ENCODE results near the gene GFPT1. TPM values are rescaled to one million over a fixed set of nuclear protein-coding genes. Genes with fewer than 3 reads are reported as not detected.
"Not testable (repeated sequence)": the region's sequence is repeated elsewhere in the genome, so short reads cannot be mapped to it uniquely, and the experiment has no call there.

The GFPT1 gene
- total RNA-seq (8.8 TPM), polyA plus RNA-seq (7.0 TPM)
- long read RNA-seq, donor 1: 0 reads
- long read RNA-seq, donor 2, full-length matches to known transcripts: 7 of 7 reads
- long read RNA-seq, donor 2, partial matches to known transcripts: 0 of 7 reads
- long read RNA-seq, donor 2, other reads (novel, unspliced or antisense): 0 of 7 reads
- long read RNA-seq, donor 3, full-length matches to known transcripts: 5 of 5 reads
- long read RNA-seq, donor 3, partial matches to known transcripts: 0 of 5 reads
- long read RNA-seq, donor 3, other reads (novel, unspliced or antisense): 0 of 5 reads
- long read RNA-seq, donor 4, full-length matches to known transcripts: 2 of 2 reads
- long read RNA-seq, donor 4, partial matches to known transcripts: 0 of 2 reads
- long read RNA-seq, donor 4, other reads (novel, unspliced or antisense): 0 of 2 reads
- long read RNA-seq, donor 5, full-length matches to known transcripts: 6 of 16 reads
- long read RNA-seq, donor 5, partial matches to known transcripts: 10 of 16 reads
- long read RNA-seq, donor 5, other reads (novel, unspliced or antisense): 0 of 16 reads
- long read RNA-seq, donor 6, full-length matches to known transcripts: 5 of 5 reads
- long read RNA-seq, donor 6, partial matches to known transcripts: 0 of 5 reads
- long read RNA-seq, donor 6, other reads (novel, unspliced or antisense): 0 of 5 reads
- long read RNA-seq, donor 7, full-length matches to known transcripts: 2 of 2 reads
- long read RNA-seq, donor 7, partial matches to known transcripts: 0 of 2 reads
- long read RNA-seq, donor 7, other reads (novel, unspliced or antisense): 0 of 2 reads
- long read RNA-seq, donor 8, full-length matches to known transcripts: 2 of 2 reads
- long read RNA-seq, donor 8, partial matches to known transcripts: 0 of 2 reads
- long read RNA-seq, donor 8, other reads (novel, unspliced or antisense): 0 of 2 reads
- long read RNA-seq, donor 9, full-length matches to known transcripts: 4 of 4 reads
- long read RNA-seq, donor 9, partial matches to known transcripts: 0 of 4 reads
- long read RNA-seq, donor 9, other reads (novel, unspliced or antisense): 0 of 4 reads
- long read RNA-seq, donor 10, full-length matches to known transcripts: 6 of 6 reads
- long read RNA-seq, donor 10, partial matches to known transcripts: 0 of 6 reads
- long read RNA-seq, donor 10, other reads (novel, unspliced or antisense): 0 of 6 reads

DNA sequence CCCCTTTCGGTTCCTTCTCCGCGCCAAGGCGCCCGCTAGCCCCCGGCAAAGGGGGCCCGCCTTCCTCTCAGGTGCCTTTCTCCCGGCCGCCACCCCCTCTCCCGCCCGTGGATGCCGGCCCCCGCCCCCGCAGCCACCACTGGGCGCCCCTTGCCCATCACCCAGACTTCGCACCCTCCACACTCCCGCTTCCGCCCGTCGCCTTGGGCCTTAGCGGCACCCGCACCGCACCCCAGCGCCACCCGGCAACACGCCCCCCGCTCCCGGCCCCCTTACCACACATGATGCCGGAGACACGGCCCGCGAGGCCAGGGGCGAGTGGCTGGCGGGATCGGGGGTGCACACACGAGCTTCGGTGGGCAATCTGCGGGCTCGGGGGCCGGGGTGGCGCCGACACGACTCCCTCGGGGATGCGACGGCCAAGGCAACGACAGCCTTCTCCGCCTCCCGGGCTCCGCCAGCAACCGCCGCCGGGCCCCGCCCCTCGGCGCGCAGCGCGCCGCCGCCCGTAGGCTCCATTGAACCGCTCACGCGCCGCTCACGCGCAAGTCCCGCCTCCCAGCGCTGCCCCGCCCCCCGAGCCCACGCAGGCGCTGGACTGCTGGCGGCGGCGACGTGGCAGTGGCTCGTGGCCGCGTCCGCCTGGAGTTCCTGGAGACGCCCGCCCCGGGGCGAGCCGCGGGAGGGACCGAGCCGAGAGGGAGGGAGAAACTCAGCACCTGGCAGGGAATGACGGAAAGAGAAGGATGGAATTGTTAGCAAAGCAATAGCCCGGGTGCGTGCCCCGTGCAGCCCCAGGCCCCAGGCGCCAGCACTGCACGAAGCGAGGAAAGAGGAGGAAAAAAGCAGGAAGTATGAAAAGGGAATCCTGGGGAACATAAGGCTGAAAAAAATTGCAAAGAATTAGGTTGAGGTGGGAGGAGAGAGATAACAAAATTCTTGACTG, at the start of gene GFPT1:
Gene GFPT1 (minus strand): TSS at position 439 of the 946 bp plus-strand sequence. CDS start 156 bp downstream, at position 283.
- no peaks in the 10 kb centered on the region for H3K27me3 ChIP-seq (ENCODE audit: control insufficient read depth in 2 of 2, insufficient read depth in 1 of 2, low read length in 1 of 2)
- peaks cover 0 to 2% of the 10 kb centered on the region in 2 donors for H3K36me3 ChIP-seq (ENCODE audit: control insufficient read depth in 2 of 2, insufficient read depth in 2 of 2, low read length in 1 of 2)
- peak; percentile 62 to 95 (median 88) for DNase-seq (ENCODE audit: low read depth in 6 of 9, low spot score in 9 of 9)
- under 1% methylated on average over 97 of the region's 97 CpGs for WGBS
- no peaks in the 10 kb centered on the region for H3K9me3 ChIP-seq (ENCODE audit: control insufficient read depth in 2 of 2, insufficient read depth in 1 of 2, low read length in 1 of 2)
- H3K27ac ChIP-seq (ENCODE audit: low read depth in 1 of 2, low read length in 1 of 2): peak within 1 kb of the TSS; percentile 78 to 87
- peaks cover 3 to 5% of the 10 kb centered on the region in 2 donors for H3K4me1 ChIP-seq (ENCODE audit: control insufficient read depth in 2 of 2, insufficient read depth in 2 of 2, low read length in 2 of 2)
- peak within 1 kb of the TSS; percentile 71 to 91 for H3K4me3 ChIP-seq (ENCODE audit: low read length in 2 of 2)

DNA sequence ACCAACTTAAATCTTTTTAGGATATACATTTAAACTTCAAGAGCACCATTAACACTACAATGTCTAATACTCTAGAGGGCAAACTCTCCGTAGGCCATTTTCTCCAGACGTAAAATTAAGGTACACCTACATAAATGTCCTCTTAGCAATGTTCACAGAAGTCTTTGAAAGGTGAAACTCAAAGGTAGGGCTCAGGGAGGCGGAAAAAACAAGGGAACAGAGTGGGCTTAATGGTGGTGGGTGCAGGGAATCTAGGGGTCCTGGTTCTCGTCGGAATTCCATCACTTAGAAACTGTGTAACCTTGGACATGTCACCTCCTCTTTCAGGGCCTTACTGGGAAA, 49.5 kb upstream of the GFPT1 start:
- DNase-seq (ENCODE audit: low read depth in 6 of 9, low spot score in 9 of 9): no peak
- 9% methylated on average over 5 of the region's 5 CpGs for WGBS
- H3K4me1 ChIP-seq (ENCODE audit: control insufficient read depth in 2 of 2, insufficient read depth in 2 of 2, low read length in 2 of 2): peaks cover 4 to 9% of the 10 kb centered on the region in 2 donors
- no peaks in the 10 kb centered on the region for H3K9me3 ChIP-seq (ENCODE audit: control insufficient read depth in 2 of 2, insufficient read depth in 1 of 2, low read length in 1 of 2)
- H3K27ac ChIP-seq (ENCODE audit: low read depth in 1 of 2, low read length in 1 of 2): peak overlapping the region; percentile 88 to 93
- H3K36me3 ChIP-seq (ENCODE audit: control insufficient read depth in 2 of 2, insufficient read depth in 2 of 2, low read length in 1 of 2): no peaks in the 10 kb centered on the region
- no peaks in the 10 kb centered on the region for H3K27me3 ChIP-seq (ENCODE audit: control insufficient read depth in 2 of 2, insufficient read depth in 1 of 2, low read length in 1 of 2)
- peak overlapping the region; percentile 65 to 73 for H3K4me3 ChIP-seq (ENCODE audit: low read length in 2 of 2)

DNA sequence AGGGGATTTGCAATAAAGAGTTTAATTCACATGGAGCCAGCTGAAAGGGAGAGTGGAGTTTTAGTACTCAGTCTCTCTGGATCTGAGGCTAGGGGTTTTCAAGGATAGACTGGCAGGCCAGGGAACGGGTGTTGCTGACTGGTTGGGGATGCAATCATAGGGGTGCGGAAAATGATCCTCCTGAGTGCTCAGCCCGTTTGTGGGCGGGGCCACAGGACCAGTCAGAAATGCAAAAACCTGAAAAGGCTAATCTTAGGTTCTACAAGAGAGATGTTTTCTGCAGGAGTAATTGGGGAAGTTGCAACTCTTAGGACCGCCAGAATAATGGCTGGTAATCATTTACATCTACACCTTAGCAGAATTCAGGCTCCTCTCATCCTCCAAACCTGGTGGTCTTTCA, 47.7 kb upstream of the GFPT1 start:
- DNase-seq (ENCODE audit: low read depth in 6 of 9, low spot score in 9 of 9): no peak
- H3K9me3 ChIP-seq (ENCODE audit: control insufficient read depth in 2 of 2, insufficient read depth in 1 of 2, low read length in 1 of 2): no peaks in the 10 kb centered on the region
- H3K27me3 ChIP-seq (ENCODE audit: control insufficient read depth in 2 of 2, insufficient read depth in 1 of 2, low read length in 1 of 2): no peaks in the 10 kb centered on the region
- WGBS: 86% methylated on average over 5 of the region's 5 CpGs
- H3K36me3 ChIP-seq (ENCODE audit: control insufficient read depth in 2 of 2, insufficient read depth in 2 of 2, low read length in 1 of 2): peaks cover 0 to 6% of the 10 kb centered on the region in 2 donors
- no peak overlapping the region for H3K4me3 ChIP-seq (ENCODE audit: low read length in 2 of 2)
- H3K27ac ChIP-seq (ENCODE audit: low read depth in 1 of 2, low read length in 1 of 2): no peak overlapping the region
- H3K4me1 ChIP-seq (ENCODE audit: control insufficient read depth in 2 of 2, insufficient read depth in 2 of 2, low read length in 2 of 2): peaks cover 4 to 9% of the 10 kb centered on the region in 2 donors

GRCh38 chr2:69429491-69430183, 42.6 kb upstream of the GFPT1 start:
- no peaks in the 10 kb centered on the region for H3K4me1 ChIP-seq (ENCODE audit: control insufficient read depth in 2 of 2, insufficient read depth in 2 of 2, low read length in 2 of 2)
- H3K9me3 ChIP-seq (ENCODE audit: control insufficient read depth in 2 of 2, insufficient read depth in 1 of 2, low read length in 1 of 2): no peaks in the 10 kb centered on the region
- H3K27ac ChIP-seq (ENCODE audit: low read depth in 1 of 2, low read length in 1 of 2): no peak overlapping the region
- WGBS: 99% methylated on average over 6 of the region's 6 CpGs
- no peaks in the 10 kb centered on the region for H3K27me3 ChIP-seq (ENCODE audit: control insufficient read depth in 2 of 2, insufficient read depth in 1 of 2, low read length in 1 of 2)
- peaks cover 8 to 9% of the 10 kb centered on the region in 2 donors for H3K36me3 ChIP-seq (ENCODE audit: control insufficient read depth in 2 of 2, insufficient read depth in 2 of 2, low read length in 1 of 2)
- no peak overlapping the region for H3K4me3 ChIP-seq (ENCODE audit: low read length in 2 of 2)
- DNase-seq (ENCODE audit: low read depth in 6 of 9, low spot score in 9 of 9): no peak

DNA sequence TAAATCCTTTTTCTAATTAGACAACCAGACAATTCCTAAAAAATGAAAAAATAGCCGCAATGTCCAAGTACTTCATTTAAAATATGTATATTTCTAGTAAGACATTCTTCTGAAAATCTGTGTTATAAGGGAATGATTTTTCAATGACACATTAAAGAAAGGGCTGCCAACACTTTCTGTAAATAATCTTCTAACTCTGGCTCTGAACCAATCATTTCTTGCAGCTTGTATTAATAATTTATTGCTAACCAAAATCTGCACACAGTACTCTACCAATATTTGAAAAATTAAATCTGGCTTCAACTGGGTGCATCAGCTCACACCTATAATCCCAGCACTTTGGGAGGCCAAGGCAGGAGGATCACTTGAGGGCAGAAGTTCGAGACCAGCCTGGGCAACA, 42.0 kb upstream of the GFPT1 start:
- WGBS: 99% methylated on average over 2 of the region's 2 CpGs
- DNase-seq (ENCODE audit: low read depth in 6 of 9, low spot score in 9 of 9): no peak

GRCh38 chr2:69424419-69424818, 37.4 kb upstream of the GFPT1 start:
- no peak for DNase-seq (ENCODE audit: low read depth in 6 of 9, low spot score in 9 of 9)
- H3K27me3 ChIP-seq (ENCODE audit: control insufficient read depth in 2 of 2, insufficient read depth in 1 of 2, low read length in 1 of 2): no peaks in the 10 kb centered on the region
- no peak overlapping the region for H3K27ac ChIP-seq (ENCODE audit: low read depth in 1 of 2, low read length in 1 of 2)
- WGBS: 97% methylated on average over 2 of the region's 2 CpGs
- no peaks in the 10 kb centered on the region for H3K9me3 ChIP-seq (ENCODE audit: control insufficient read depth in 2 of 2, insufficient read depth in 1 of 2, low read length in 1 of 2)
- H3K4me3 ChIP-seq (ENCODE audit: low read length in 2 of 2): no peak overlapping the region
- H3K36me3 ChIP-seq (ENCODE audit: control insufficient read depth in 2 of 2, insufficient read depth in 2 of 2, low read length in 1 of 2): peaks cover 9 to 10% of the 10 kb centered on the region in 2 donors
- H3K4me1 ChIP-seq (ENCODE audit: control insufficient read depth in 2 of 2, insufficient read depth in 2 of 2, low read length in 2 of 2): no peaks in the 10 kb centered on the region

More for the DNA sequence above, 42.0 kb upstream of the GFPT1 start:
- H3K4me3 ChIP-seq (ENCODE audit: low read length in 2 of 2): no peak overlapping the region
- no peaks in the 10 kb centered on the region for H3K4me1 ChIP-seq (ENCODE audit: control insufficient read depth in 2 of 2, insufficient read depth in 2 of 2, low read length in 2 of 2)
- no peak overlapping the region for H3K27ac ChIP-seq (ENCODE audit: low read depth in 1 of 2, low read length in 1 of 2)
- H3K9me3 ChIP-seq (ENCODE audit: control insufficient read depth in 2 of 2, insufficient read depth in 1 of 2, low read length in 1 of 2): no peaks in the 10 kb centered on the region
- H3K27me3 ChIP-seq (ENCODE audit: control insufficient read depth in 2 of 2, insufficient read depth in 1 of 2, low read length in 1 of 2): no peaks in the 10 kb centered on the region
- H3K36me3 ChIP-seq (ENCODE audit: control insufficient read depth in 2 of 2, insufficient read depth in 2 of 2, low read length in 1 of 2): peaks cover 8 to 14% of the 10 kb centered on the region in 2 donors

DNA sequence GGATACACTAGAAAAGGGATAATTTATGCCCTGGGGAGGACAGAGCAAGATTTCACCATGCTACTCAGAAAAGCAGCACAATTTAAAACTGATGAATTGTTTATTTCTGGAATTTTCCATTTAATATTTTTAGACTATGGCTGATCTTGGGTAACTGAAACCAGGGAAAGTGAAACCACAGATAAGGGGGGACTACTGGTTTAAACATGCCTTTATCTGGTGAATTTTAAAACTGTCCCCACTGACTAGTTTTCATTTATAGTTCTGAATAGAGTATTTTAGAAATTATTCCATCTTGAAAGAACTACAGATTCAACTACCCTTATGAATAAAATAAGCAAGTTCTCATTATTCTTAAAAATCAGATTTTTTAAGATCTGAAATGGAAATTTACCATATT, 35.2 kb upstream of the GFPT1 start:
- peaks cover 7 to 11% of the 10 kb centered on the region in 2 donors for H3K36me3 ChIP-seq (ENCODE audit: control insufficient read depth in 2 of 2, insufficient read depth in 2 of 2, low read length in 1 of 2)
- H3K27ac ChIP-seq (ENCODE audit: low read depth in 1 of 2, low read length in 1 of 2): no peak overlapping the region
- no peak for DNase-seq (ENCODE audit: low read depth in 6 of 9, low spot score in 9 of 9)

DNA sequence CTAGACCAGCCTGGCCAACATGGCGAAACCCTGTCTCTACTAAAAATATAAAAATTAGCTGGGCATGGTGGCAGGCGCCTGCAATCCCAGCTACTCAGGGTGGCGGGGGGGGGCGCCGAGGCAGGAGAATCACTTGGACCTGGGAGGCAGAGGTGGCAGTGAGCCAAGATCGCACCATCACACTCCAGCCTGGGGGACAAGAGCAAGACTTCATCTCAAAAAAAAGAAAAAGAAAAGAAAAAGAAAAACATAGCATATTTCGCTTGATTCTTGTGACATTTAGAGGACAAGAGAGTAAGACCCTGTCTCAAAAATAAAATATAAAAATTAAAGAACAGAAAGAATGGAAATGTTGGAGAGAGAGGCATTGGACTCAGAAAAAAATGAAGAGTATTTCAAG, 32.1 kb upstream of the GFPT1 start:
- H3K4me1 ChIP-seq (ENCODE audit: control insufficient read depth in 2 of 2, insufficient read depth in 2 of 2, low read length in 2 of 2); H3K4me3 ChIP-seq (ENCODE audit: low read length in 2 of 2); H3K27ac ChIP-seq (ENCODE audit: low read depth in 1 of 2, low read length in 1 of 2); H3K9me3 ChIP-seq (ENCODE audit: control insufficient read depth in 2 of 2, insufficient read depth in 1 of 2, low read length in 1 of 2); H3K27me3 ChIP-seq (ENCODE audit: control insufficient read depth in 2 of 2, insufficient read depth in 1 of 2, low read length in 1 of 2); DNase-seq (ENCODE audit: low read depth in 6 of 9, low spot score in 9 of 9): not testable (repeated sequence)
- peaks cover 3 to 15% of the 10 kb centered on the region in 2 donors for H3K36me3 ChIP-seq (ENCODE audit: control insufficient read depth in 2 of 2, insufficient read depth in 2 of 2, low read length in 1 of 2)
- 92% methylated on average over 7 of the region's 7 CpGs for WGBS

More for the DNA sequence above, 35.2 kb upstream of the GFPT1 start:
- Histone ChIP-seq H3K4me1 (ENCODE audit: control insufficient read depth in 2 of 2, insufficient read depth in 2 of 2, low read length in 2 of 2) (no peaks in the 10 kb centered on the region), H3K9me3 (ENCODE audit: control insufficient read depth in 2 of 2, insufficient read depth in 1 of 2, low read length in 1 of 2) (no peaks in the 10 kb centered on the region), H3K27me3 (ENCODE audit: control insufficient read depth in 2 of 2, insufficient read depth in 1 of 2, low read length in 1 of 2) (no peaks in the 10 kb centered on the region), H3K4me3 (ENCODE audit: low read length in 2 of 2) (no peak overlapping the region)
